GM19193 (cell line): ENCODE data around the gene DLX4.

Experiments used
- POLR2A ChIP-seq: IDR thresholded peaks from 4 replicates; pipeline ENCODE4 v1.6.1; 2011; ENCODE audit not compliant: insufficient read depth, insufficient read length; ENCODE audit errors: extremely low read depth

DLX4 gene

DNA sequence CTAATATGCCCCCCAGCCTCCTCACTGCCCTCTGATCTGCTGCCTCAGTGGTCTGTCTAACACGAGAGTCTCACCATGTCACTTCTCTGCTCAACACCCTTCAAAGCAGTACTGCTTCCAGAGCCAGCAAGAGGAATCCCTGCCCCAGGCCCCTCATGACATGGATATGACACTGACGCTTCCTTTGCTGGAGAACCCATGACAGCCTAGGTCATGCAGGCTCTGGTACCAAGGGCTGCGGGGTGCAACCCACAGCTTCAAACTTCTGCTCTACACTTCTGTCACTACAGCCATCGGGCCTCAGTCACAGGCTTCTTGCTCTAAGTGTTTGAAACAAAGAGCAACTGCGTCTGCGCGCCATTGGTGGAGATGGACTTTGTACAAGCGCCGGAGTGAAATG is 32.6 kb upstream of the DLX4 start:
- TF ChIP-seq POLR2A: no peak

DNA sequence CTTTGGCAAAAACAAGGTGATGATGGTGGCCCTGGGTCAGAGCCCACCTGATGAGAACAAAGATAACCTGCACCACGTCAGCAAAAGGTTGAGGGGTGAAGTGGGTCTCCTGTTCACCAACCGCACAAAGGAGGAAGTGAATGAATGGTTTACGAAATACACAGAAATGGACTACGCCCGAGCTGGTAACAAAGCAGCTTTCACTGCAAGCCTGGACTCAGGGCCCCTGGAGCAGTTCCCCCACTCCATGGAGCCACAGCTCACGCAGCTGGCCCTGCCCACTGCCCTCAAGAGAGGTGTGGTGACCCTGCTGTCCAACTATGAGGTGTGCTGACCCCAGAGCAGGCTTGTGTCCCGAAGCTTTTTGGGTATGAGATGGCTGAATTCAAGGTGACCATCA is 29.7 kb upstream of the DLX4 start:
- TF ChIP-seq POLR2A: no peak

DNA sequence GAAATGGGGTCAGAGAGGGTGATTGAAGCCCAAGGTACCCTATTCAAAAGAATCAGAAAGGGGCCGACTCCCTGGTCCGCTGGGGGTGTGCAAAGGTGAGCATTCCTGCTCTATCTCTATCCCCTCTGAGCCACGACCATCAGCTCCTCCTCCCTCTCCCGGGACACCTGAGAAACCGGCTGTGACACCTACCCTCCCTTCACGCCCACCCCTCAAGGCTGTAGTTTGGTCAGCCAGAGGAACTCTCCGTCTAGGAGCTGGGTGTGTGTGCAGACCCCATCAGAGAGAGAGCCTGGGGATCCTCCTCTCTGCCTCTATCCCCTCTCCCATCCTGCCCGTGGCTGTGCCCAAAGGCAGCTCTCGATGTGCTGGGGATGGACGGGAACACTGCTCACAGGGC is 27.6 kb upstream of the DLX4 start:
- TF ChIP-seq POLR2A: no peak

DNA sequence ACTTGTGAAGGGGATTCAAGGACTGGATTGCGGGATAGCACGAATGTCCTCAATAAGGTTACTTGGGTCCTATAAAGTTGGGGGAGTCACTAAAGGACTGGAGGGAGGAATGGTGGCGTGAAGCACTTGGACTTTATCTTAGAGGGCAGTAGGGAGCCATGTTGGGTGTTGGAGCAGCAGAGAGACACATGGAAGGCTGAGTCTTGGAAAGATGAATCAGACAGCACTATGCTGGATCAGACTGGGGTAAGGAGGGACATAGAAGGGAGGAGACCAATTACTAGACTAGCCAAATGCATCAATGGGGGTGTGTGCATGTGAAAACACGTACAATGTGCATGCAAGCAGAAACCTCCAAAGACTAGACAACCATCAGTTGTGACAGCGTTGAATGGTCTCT is 26.0 kb upstream of the DLX4 start:
- no peak for TF ChIP-seq POLR2A

DNA sequence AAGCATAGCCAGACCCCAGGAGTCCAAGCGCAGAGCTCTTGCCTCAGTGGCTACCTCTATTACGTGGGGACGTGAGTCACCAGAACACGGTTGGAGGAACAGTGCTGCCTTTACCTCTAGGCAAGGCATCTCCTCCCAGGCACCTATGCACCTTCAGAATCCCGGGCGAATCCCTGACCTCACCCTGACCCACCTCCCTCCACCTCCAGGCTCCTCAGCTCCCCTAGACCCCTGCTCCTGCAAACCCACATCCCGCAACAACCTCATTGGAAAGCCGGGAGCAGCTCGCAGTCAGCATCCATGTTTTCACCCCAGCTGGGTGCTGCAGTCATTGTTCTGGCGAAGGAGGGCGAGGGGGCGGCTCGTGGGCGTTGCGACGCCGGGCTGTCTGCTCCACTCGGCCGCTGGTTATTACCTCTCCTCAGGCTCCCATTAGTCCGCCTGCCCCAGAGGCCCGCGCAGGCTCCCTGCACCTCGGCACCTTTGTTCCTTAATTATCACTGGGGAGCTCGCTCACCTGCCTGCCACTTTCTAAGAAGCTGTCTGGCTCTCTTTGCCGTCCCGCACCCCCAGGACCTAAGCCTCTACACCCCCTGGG is 24.6 kb upstream of the DLX4 start:
- no peak for TF ChIP-seq POLR2A

GRCh38 chr17:49946208-49946607 is 22.8 kb upstream of the DLX4 start:
- no peak for TF ChIP-seq POLR2A

DNA sequence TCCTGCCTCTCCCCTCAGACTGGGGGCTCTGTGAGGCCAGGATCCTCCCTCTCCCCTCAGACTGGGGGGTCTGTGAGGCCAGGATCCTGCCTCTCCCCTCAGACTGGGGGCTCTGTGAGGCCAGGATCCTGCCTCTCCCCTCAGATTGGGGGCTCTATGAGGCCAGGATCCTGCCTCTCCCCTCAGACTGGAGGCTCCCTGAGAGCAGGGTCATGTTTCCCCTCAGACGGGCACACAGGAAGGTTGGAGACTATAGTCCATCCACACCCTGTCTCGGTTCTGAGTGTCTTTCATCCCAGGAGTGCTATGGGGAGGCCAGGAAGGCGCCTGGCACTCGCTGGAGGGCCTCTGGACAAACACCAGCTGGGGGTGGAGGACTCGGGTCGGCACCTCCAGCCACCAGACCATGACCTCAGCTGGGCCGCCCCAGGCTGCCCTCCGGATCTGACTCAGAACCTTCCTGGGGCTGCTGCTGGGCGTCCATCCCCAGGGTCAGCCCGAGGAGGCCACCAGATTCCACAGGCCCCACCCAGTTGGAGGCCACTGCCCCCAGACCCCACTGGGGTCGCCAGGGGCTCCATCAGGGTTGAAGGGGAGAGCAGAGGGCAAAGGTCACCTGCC is 21.9 kb upstream of the DLX4 start:
- TF ChIP-seq POLR2A: no peak

- no peak for TF ChIP-seq POLR2A
Measured at GRCh38 chr17:49949634-49950033, 19.4 kb upstream of the DLX4 start.

DNA sequence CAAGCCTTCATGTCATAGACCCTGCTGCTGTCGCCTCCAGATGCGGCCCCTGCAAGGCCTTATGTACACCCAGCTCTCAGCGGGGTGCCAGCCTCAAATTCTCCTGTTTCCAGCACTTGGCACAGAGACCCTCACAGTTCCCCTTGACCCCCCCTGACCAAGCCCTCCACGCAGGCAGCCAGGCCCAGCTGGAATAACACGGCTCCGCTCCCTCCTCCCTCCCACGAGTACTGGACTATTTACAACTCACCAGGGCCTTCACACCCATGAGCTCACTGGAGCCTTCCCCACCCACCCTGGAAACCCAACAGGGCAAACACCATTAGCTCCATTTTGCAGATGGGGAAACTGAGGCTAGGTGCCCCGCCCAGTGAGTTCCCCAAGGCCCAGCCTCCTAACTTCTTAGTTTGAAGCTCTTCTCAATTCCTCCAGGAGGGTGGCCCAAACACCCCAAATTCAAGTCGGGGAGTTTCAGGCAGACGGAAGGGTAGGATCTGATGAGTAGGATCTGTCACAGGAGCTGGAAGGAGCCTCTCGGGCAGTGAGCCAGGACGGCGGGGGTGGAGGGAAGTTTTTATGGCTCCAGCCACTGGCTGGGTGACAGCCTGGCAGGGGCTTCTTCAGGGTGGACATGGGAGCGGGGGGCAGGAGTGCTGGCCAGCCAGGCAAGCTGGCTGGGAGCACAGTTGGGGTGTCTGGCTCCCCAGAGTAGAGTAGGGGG is 17.5 kb upstream of the DLX4 start:
- TF ChIP-seq POLR2A: no peak

DNA sequence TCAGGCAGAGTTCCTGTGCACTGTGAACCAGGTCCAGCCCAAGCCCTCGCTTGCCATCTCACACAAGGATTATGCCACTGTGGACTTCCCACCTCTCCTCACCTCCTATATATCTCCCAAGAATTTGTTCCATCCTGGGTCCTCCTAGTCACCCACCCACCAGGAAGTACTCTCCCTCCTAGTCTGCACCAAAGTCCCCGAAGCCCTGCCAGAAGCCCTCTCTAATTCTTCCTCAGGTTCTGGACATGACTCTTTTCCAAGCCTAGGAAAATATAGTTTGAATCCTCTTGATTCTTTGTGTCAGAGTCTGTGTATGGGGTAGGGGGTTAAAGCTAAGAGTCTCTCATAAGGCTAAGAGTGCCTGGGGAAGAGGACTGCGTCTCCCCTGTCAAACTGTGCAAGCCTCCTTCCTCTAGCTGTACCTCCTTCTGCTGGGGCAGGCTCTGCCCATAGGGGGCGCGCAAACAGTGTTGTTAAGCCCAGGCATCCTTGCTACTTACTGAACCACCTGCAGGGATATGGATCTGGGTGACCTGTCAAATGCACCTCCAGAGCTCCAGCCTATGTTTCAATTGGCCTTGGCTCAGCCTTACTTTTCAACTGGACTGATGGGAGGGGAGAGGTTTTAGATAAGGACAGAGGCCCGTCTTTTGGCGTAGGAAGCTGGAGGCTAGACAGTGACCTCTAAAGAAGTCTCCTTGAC is 16.6 kb upstream of the DLX4 start:
- no peak for TF ChIP-seq POLR2A

- TF ChIP-seq POLR2A: no peak
Measured at GRCh38 chr17:49952912-49953497, 16.0 kb upstream of the DLX4 start.

DNA sequence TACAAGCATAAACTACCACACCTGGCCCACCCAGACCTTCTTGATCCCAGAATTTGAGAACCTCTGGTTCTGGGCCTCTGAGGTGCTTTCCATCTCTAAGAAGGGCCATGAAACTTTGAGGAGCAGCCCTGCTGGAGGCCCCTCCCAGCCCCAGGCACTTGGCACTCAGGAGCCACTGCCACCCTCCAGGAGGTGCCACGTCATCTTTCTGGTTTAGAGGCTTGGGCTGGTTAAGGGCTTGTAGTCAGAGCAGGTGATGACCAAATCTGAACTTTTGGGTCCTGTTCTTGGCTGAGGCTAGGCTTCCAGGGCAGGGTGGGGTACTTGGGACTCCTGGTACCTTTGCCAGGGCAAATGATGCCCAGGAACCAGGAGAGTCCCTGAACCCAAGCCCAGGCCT is 13.8 kb upstream of the DLX4 start:
- TF ChIP-seq POLR2A: no peak

- TF ChIP-seq POLR2A: no peak
Measured at GRCh38 chr17:49956780-49957179, 12.2 kb upstream of the DLX4 start.

DNA sequence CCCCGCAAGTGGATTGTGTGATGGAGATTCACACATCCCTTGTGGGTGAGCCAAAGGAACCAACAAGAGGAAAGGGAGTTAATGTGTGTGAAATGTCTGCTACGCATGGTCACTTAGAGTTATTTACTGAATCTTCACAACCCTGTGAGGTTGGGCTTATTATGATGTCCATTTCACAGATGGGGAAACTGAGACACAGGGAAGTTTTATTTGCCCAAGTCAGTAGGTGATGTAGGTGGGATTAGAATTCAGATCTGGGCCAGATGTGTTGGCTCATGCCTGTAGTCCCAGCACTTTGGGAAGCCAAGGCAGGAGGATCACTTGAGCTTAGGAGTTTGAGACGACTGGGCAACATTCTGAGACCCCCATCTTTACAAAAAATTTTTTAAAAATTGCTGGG is 11.6 kb upstream of the DLX4 start:
- TF ChIP-seq POLR2A: no peak

DNA sequence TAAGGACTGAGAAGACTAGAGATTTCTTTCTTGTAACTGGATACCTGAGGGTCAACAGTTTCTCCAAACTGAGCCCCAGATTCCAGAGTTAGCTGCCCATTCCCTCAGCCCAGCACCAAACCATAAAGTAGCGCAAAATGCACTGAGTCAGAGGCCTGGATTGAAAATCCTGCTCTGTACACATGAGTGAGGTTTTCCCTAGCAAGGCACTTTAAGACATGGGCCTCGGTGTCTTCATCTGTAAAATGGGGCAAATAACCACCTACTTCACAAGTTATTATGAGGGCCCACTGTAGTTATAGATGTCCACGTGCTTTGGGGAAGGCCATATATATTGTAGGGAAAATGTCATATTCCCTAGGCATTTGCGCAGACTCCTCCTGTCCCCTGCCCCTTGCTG is 10.3 kb upstream of the DLX4 start:
- TF ChIP-seq POLR2A: no peak
